WI38 (cell line): Measurements from ENCODE around the gene TEC.

Experiments
- H3K4me3 ChIP-seq: 2 replicates; pipeline ENCODE4 v1.5.1; 2011; ENCODE audit warnings: low read depth, mild to moderate bottlenecking, control low read depth, low read length
- CTCF ChIP-seq: IDR thresholded peaks from 2 replicates; pipeline ENCODE4 v1.5.1; 2012; ENCODE audit warnings: low read depth, mild to moderate bottlenecking, control low read depth, low read length

Gene TEC

GRCh38 chr4:48194971-48195370 is 74.7 kb downstream of the TEC start:
- no peak overlapping the region for H3K4me3 ChIP-seq
- TF ChIP-seq CTCF = no peak

- TF ChIP-seq CTCF = no peak
- no peak overlapping the region for H3K4me3 ChIP-seq
Measured at GRCh38 chr4:48193921-48194468, 75.6 kb downstream of the TEC start.

GRCh38 chr4:48193096-48193836 is 76.4 kb downstream of the TEC start:
- TF ChIP-seq CTCF = no peak
- H3K4me3 ChIP-seq = no peak overlapping the region

GRCh38 chr4:48191758-48192157 is 77.9 kb downstream of the TEC start:
- H3K4me3 ChIP-seq = no peak overlapping the region
- no peak for TF ChIP-seq CTCF

GRCh38 chr4:48190839-48191238 is 78.8 kb downstream of the TEC start:
- TF ChIP-seq CTCF = no peak
- no peak overlapping the region for H3K4me3 ChIP-seq

- TF ChIP-seq CTCF = no peak
- no peak overlapping the region for H3K4me3 ChIP-seq
Measured at GRCh38 chr4:48189731-48190130, 79.9 kb downstream of the TEC start.

GRCh38 chr4:48188390-48188789 is 81.2 kb downstream of the TEC start:
- no peak overlapping the region for H3K4me3 ChIP-seq
- TF ChIP-seq CTCF = no peak
